ENCODE results near the gene TCTN3. TPM values are rescaled to one million over a fixed set of nuclear protein-coding genes. Genes with fewer than 3 reads are reported as not detected.
"Not testable (repeated sequence)": the region's sequence is repeated elsewhere in the genome, so short reads cannot be mapped to it uniquely, and the experiment has no call there.

The TCTN3 gene
- total RNA-seq, 4 donors from 2014 or later, result 5.0 to 27.1 (median 24.0) TPM

DNA sequence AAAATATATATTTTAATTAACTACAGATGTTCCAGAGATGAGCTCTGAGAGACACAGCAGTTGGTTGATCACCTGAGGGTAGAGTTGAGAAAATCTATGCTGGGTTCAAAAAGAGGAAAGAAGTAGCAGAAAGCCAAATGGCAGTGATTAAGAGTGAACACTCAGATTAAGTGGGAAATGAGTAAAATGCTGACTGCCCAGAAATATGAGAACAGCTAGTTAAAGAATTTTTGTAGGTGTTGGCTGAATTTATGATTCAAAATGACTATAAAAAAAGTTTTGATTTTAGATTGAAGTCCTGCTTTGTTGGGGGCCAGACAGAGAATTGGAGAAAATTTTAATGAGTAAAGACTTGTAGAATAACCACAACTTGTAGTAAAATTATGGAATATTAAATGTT, 9.8 kb downstream of the TCTN3 start:
- H3K4me1 ChIP-seq, result no peaks in the 10 kb centered on the region
- no peaks in the 10 kb centered on the region for H3K27me3 ChIP-seq
- H3K4me3 ChIP-seq, result no peak overlapping the region
- no peak for DNase-seq
- TF ChIP-seq CTCF (IDR thresholded peaks at IDR 0.05) (no peak), POLR2A (IDR thresholded peaks at IDR 0.05) (no peak)
- peaks cover 0 to 90% (median 2%) of the 10 kb centered on the region in 3 donors for H3K36me3 ChIP-seq
- H3K9me3 ChIP-seq, result no peaks in the 10 kb centered on the region
- no peak overlapping the region for H3K27ac ChIP-seq

DNA sequence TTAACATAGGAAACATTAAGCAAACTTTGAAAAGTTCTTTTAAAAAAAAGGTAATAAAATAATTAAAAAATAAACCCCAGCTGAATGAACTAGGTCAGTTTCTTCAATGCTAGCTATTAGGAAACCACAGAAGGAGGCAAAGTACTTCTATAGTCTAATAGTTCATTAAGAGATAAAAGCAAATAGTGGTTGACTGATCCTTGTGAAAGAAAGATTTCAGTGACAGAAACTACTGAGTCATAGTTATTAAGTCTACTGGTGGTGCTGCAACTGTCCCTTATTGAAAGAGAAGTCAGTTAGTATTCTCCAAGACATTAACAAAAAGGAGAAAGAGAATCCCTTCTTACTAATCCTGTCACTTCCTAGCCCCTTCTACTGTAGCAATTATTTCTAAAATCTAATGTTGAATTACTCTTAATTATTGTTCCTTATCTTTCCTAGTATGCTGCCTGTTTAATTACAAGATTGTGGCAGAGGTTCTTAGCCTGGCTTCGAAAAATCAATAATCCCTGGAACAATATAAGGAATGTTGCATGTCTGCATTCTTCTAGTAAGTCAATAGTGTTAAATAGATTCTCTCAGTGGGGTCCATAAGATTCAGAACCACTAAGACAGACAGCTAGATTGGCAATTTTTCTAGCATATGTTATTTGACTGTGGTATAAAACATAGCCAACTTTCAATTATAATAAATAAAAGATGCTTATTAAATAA, 18.2 kb downstream of the TCTN3 start:
- peaks cover 0 to 47% (median 0%) of the 10 kb centered on the region in 3 donors for H3K36me3 ChIP-seq
- no peaks in the 10 kb centered on the region for H3K27me3 ChIP-seq
- DNase-seq, result no peak
- peak overlapping the region in 1 of 4 donors; percentile 6 for H3K27ac ChIP-seq
- no peak overlapping the region for H3K4me3 ChIP-seq
- H3K4me1 ChIP-seq, result no peaks in the 10 kb centered on the region
- TF ChIP-seq POLR2A (IDR thresholded peaks at IDR 0.05) (no peak), CTCF (IDR thresholded peaks at IDR 0.05) (no peak)
- H3K9me3 ChIP-seq, result no peaks in the 10 kb centered on the region

DNA sequence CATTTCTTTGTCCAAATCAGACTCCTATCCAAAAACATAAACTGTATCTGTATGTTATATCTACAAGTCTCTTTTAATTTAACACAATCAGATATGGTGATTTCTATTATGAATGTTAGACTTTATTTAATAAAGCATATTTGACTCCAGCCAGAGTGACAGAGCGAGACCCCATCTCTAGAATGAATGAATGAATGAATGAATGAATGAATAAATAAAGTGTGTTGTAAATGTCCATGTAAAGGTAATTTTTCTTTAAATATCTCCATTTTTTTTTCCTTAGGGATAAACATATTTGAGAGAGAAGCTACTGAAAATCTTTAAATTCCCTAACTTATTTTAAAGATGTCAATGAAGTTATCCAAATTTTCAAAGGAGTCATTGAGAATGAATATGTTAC, 19.1 kb downstream of the TCTN3 start:
- H3K9me3 ChIP-seq, result no peaks in the 10 kb centered on the region
- no peak overlapping the region for H3K27ac ChIP-seq
- H3K27me3 ChIP-seq, result no peaks in the 10 kb centered on the region
- peaks cover 0 to 38% (median 0%) of the 10 kb centered on the region in 3 donors for H3K36me3 ChIP-seq
- no peak for TF ChIP-seq POLR2A (IDR thresholded peaks at IDR 0.05)
- no peak for TF ChIP-seq CTCF (IDR thresholded peaks at IDR 0.05)
- DNase-seq, result no peak
- no peak overlapping the region for H3K4me3 ChIP-seq
- no peaks in the 10 kb centered on the region for H3K4me1 ChIP-seq

- not testable (repeated sequence) for H3K4me1 ChIP-seq, H3K4me3 ChIP-seq, H3K27me3 ChIP-seq, H3K9me3 ChIP-seq, DNase-seq, H3K27ac ChIP-seq
- H3K36me3 ChIP-seq, result peaks cover 0 to 27% (median 0%) of the 10 kb centered on the region in 3 donors
Measured at GRCh38 chr10:95672641-95673040, 21.1 kb downstream of the TCTN3 start.

- no peak overlapping the region for H3K27ac ChIP-seq
- no peak overlapping the region for H3K4me3 ChIP-seq
- no peaks in the 10 kb centered on the region for H3K27me3 ChIP-seq
- H3K36me3 ChIP-seq, result peaks cover 0 to 19% (median 0%) of the 10 kb centered on the region in 3 donors
- TF ChIP-seq CTCF (IDR thresholded peaks at IDR 0.05) (no peak), POLR2A (IDR thresholded peaks at IDR 0.05) (no peak)
- no peaks in the 10 kb centered on the region for H3K9me3 ChIP-seq
- DNase-seq, result no peak
- no peaks in the 10 kb centered on the region for H3K4me1 ChIP-seq
Measured at GRCh38 chr10:95664543-95664942, 29.2 kb downstream of the TCTN3 start.

GRCh38 chr10:95663496-95663895, 30.2 kb downstream of the TCTN3 start:
- H3K36me3 ChIP-seq, result peaks cover 0 to 13% (median 0%) of the 10 kb centered on the region in 3 donors
- H3K4me3 ChIP-seq, result no peak overlapping the region
- no peaks in the 10 kb centered on the region for H3K9me3 ChIP-seq
- no peak for TF ChIP-seq POLR2A (IDR thresholded peaks at IDR 0.05)
- TF ChIP-seq CTCF (IDR thresholded peaks at IDR 0.05), result no peak
- no peak for DNase-seq
- H3K4me1 ChIP-seq, result no peaks in the 10 kb centered on the region
- H3K27ac ChIP-seq, result no peak overlapping the region
- H3K27me3 ChIP-seq, result no peaks in the 10 kb centered on the region

Measured in Peyer's patch (tissue), 4 donors.